ENCODE results near the gene FAM210A.

FAM210A gene

GRCh38 chr18:13626544-13626908 is 99.8 kb downstream of the FAM210A start:
- FAIRE-seq, result no peak
- TF ChIP-seq POLR2A (IDR thresholded peaks at IDR 0.05; ENCODE audit: low read depth, low read length), result no peak
- no peak for DNase-seq (ENCODE audit: insufficient read length, low spot score)

GRCh38 chr18:13625843-13626543 is 100.4 kb downstream of the FAM210A start:
- no peak for DNase-seq (ENCODE audit: insufficient read length, low spot score)
- no peak for TF ChIP-seq POLR2A (IDR thresholded peaks at IDR 0.05; ENCODE audit: low read depth, low read length)
- FAIRE-seq, result no peak

GRCh38 chr18:13625355-13625754 is 101.0 kb downstream of the FAM210A start:
- no peak for FAIRE-seq
- TF ChIP-seq POLR2A (IDR thresholded peaks at IDR 0.05; ENCODE audit: low read depth, low read length), result no peak

GRCh38 chr18:13624563-13625237 is 101.7 kb downstream of the FAM210A start:
- DNase-seq (ENCODE audit: insufficient read length, low spot score) (no peak), FAIRE-seq (no peak)
- TF ChIP-seq POLR2A (IDR thresholded peaks at IDR 0.05; ENCODE audit: low read depth, low read length), result no peak

More at GRCh38 chr18:13625355-13625754, 101.0 kb downstream of the FAM210A start:
- DNase-seq (ENCODE audit: insufficient read length, low spot score), result no peak

- FAIRE-seq (no peak), DNase-seq (ENCODE audit: insufficient read length, low spot score) (no peak)
- no peak for TF ChIP-seq POLR2A (IDR thresholded peaks at IDR 0.05; ENCODE audit: low read depth, low read length)
These were observed 102.5 kb downstream of the FAM210A start for GRCh38 chr18:13623871-13624270.

- FAIRE-seq (no peak), DNase-seq (ENCODE audit: insufficient read length, low spot score) (no peak)
- TF ChIP-seq POLR2A (IDR thresholded peaks at IDR 0.05; ENCODE audit: low read depth, low read length), result no peak
These were observed 103.0 kb downstream of the FAM210A start for GRCh38 chr18:13623348-13623747.

GRCh38 chr18:13622751-13623150 is 103.6 kb downstream of the FAM210A start:
- FAIRE-seq (no peak), DNase-seq (ENCODE audit: insufficient read length, low spot score) (no peak)
- no peak for TF ChIP-seq POLR2A (IDR thresholded peaks at IDR 0.05; ENCODE audit: low read depth, low read length)

- no peak for TF ChIP-seq POLR2A (IDR thresholded peaks at IDR 0.05; ENCODE audit: low read depth, low read length)
- no peak for FAIRE-seq
These were observed 104.3 kb downstream of the FAM210A start for GRCh38 chr18:13621886-13622619.

GRCh38 chr18:13621446-13621849 is 104.9 kb downstream of the FAM210A start:
- DNase-seq (ENCODE audit: insufficient read length, low spot score) (no peak), FAIRE-seq (no peak)
- TF ChIP-seq POLR2A (IDR thresholded peaks at IDR 0.05; ENCODE audit: low read depth, low read length), result no peak

More at GRCh38 chr18:13621886-13622619, 104.3 kb downstream of the FAM210A start:
- DNase-seq (ENCODE audit: insufficient read length, low spot score), result no peak

- TF ChIP-seq POLR2A (IDR thresholded peaks at IDR 0.05; ENCODE audit: low read depth, low read length), result no peak
- FAIRE-seq (no peak), DNase-seq (ENCODE audit: insufficient read length, low spot score) (no peak)
These were observed 105.4 kb downstream of the FAM210A start for GRCh38 chr18:13620818-13621445.

GRCh38 chr18:13620206-13620672 is 106.1 kb downstream of the FAM210A start:
- DNase-seq (ENCODE audit: insufficient read length, low spot score), result no peak
- FAIRE-seq, result no peak

GRCh38 chr18:13619505-13620205 is 106.7 kb downstream of the FAM210A start:
- no peak for TF ChIP-seq POLR2A (IDR thresholded peaks at IDR 0.05; ENCODE audit: low read depth, low read length)
- no peak for FAIRE-seq
- DNase-seq (ENCODE audit: insufficient read length, low spot score), result no peak

More at GRCh38 chr18:13620206-13620672, 106.1 kb downstream of the FAM210A start:
- no peak for TF ChIP-seq POLR2A (IDR thresholded peaks at IDR 0.05; ENCODE audit: low read depth, low read length)

GRCh38 chr18:13618760-13619438 is 107.5 kb downstream of the FAM210A start:
- DNase-seq (ENCODE audit: insufficient read length, low spot score) (no peak), FAIRE-seq (no peak)
- TF ChIP-seq POLR2A (IDR thresholded peaks at IDR 0.05; ENCODE audit: low read depth, low read length), result no peak
